ENCODE results near the gene USP30. TPM values are rescaled to one million over a fixed set of nuclear protein-coding genes. Genes with fewer than 3 reads are reported as not detected.

USP30 gene
- total and polyA plus RNA-seq, 9 of the 15 experiments (the other 6 are each of a cell fraction or from before 2014, with no cell fraction given), result 1.4 to 15.2 (median 7.0) TPM

DNA sequence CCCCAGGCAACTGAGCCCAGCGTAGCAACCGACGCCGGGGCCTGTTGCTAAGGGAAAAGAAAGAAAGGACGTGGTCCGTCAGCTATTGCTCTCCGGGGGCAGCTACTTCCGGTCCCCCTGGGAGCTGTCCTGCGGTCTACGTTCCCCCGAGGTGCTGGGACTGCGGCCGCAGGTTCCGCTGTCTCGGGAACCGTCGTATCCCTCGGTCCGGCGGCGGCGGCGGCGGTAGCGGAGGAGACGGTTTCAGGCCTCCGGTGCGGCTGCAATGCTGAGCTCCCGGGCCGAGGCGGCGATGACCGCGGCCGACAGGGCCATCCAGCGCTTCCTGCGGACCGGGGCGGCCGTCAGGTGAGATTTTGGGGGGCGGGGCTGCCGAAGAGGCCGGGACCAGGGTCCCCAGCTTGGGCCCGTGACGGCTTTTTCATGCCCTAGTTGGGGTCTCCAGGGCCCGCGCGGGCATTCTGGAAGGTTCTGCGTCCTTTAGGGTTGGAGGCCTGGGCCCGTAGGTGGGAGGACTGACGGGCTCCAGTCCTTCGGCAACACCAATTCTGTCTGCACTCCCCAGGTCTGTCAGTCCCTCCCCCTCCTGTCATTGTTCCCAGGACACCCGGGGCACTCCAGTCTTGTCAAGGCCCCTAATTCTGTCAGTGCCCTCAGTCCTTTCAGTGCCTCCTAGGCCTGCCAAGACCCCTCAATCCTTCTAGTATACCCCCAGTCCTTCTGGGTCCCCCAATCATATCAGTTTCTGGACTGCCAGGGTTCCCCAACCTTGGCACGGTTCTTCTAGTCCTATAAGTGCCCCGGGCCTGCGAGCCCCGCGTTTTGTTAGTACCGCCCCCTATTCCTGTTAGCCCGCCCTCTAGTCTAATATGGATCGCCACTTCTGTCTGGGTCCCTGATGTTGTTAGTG is at the start of gene USP30 (continued):
- TF ChIP-seq, protein P1, sequence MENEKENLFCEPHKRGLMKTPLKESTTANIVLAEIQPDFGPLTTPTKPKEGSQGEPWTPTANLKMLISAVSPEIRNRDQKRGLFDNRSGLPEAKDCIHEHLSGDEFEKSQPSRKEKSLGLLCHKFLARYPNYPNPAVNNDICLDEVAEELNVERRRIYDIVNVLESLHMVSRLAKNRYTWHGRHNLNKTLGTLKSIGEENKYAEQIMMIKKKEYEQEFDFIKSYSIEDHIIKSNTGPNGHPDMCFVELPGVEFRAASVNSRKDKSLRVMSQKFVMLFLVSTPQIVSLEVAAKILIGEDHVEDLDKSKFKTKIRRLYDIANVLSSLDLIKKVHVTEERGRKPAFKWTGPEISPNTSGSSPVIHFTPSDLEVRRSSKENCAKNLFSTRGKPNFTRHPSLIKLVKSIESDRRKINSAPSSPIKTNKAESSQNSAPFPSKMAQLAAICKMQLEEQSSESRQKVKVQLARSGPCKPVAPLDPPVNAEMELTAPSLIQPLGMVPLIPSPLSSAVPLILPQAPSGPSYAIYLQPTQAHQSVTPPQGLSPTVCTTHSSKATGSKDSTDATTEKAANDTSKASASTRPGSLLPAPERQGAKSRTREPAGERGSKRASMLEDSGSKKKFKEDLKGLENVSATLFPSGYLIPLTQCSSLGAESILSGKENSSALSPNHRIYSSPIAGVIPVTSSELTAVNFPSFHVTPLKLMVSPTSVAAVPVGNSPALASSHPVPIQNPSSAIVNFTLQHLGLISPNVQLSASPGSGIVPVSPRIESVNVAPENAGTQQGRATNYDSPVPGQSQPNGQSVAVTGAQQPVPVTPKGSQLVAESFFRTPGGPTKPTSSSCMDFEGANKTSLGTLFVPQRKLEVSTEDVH (IDR thresholded peaks at IDR 0.05; ENCODE audit: low read depth, partially characterized antibody), result peak; percentile 95
- peak; percentile 79 for TF ChIP-seq POLR2G (IDR thresholded peaks at IDR 0.05; ENCODE audit: low read depth, low read length)
- TF ChIP-seq KDM4B (IDR thresholded peaks at IDR 0.05; ENCODE audit: borderline replicate concordance in 2 of 2, low read depth in 1 of 2), result peak in 1 of 2 experiments; percentile 99; a peak in 2 of 4 replicates
- no peak for TF ChIP-seq LCOR (CRISPR knock-in tag; IDR thresholded peaks at IDR 0.05)
- no peak for TF ChIP-seq ZSCAN29 (IDR thresholded peaks at IDR 0.05)
- no peak for TF ChIP-seq CBFA2T2 (conservative IDR thresholded peaks at IDR 0.05)
- TF ChIP-seq, protein P2, sequence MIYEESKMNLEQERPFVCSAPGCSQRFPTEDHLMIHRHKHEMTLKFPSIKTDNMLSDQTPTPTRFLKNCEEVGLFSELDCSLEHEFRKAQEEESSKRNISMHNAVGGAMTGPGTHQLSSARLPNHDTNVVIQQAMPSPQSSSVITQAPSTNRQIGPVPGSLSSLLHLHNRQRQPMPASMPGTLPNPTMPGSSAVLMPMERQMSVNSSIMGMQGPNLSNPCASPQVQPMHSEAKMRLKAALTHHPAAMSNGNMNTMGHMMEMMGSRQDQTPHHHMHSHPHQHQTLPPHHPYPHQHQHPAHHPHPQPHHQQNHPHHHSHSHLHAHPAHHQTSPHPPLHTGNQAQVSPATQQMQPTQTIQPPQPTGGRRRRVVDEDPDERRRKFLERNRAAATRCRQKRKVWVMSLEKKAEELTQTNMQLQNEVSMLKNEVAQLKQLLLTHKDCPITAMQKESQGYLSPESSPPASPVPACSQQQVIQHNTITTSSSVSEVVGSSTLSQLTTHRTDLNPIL (CRISPR knock-in tag; IDR thresholded peaks at IDR 0.05), result no peak
- peak; percentile 32 for TF ChIP-seq KDM5B (IDR thresholded peaks at IDR 0.05; ENCODE audit: insufficient replicate concordance, low read depth, low read length)
- TF ChIP-seq PHB (CRISPR knock-in tag; IDR thresholded peaks at IDR 0.05), result peak; percentile 94
- TF ChIP-seq SAP30 (IDR thresholded peaks at IDR 0.05; ENCODE audit: borderline replicate concordance, insufficient read depth, low read depth, low read length, poor library complexity, severe bottlenecking), result no peak
- TF ChIP-seq NONO (IDR thresholded peaks at IDR 0.05; ENCODE audit: low read depth in 2 of 2, low read length in 1 of 2), result peak in 1 of 2 experiments; percentile 75; a peak in 2 of 4 replicates
- peak; percentile 99 for TF ChIP-seq ZEB2 (IDR thresholded peaks at IDR 0.05)
- TF ChIP-seq NCOR1 (IDR thresholded peaks at IDR 0.05), result 0 out of 2 replicates have a peak, but pooled peaks have one; percentile 30
- TF ChIP-seq MIER1 (IDR thresholded peaks at IDR 0.05; ENCODE audit: low read depth), result no peak
- TF ChIP-seq U2AF1 (optimal IDR thresholded peaks at IDR 0.05; ENCODE audit: low read depth, low read length), result no peak
- TF ChIP-seq, protein P3, sequence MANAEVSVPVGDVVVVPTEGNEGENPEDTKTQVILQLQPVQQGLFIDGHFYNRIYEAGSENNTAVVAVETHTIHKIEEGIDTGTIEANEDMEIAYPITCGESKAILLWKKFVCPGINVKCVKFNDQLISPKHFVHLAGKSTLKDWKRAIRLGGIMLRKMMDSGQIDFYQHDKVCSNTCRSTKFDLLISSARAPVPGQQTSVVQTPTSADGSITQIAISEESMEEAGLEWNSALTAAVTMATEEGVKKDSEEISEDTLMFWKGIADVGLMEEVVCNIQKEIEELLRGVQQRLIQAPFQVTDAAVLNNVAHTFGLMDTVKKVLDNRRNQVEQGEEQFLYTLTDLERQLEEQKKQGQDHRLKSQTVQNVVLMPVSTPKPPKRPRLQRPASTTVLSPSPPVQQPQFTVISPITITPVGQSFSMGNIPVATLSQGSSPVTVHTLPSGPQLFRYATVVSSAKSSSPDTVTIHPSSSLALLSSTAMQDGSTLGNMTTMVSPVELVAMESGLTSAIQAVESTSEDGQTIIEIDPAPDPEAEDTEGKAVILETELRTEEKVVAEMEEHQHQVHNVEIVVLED (CRISPR knock-in tag; IDR thresholded peaks at IDR 0.05), result peak; percentile 71
- TF ChIP-seq, protein P4, sequence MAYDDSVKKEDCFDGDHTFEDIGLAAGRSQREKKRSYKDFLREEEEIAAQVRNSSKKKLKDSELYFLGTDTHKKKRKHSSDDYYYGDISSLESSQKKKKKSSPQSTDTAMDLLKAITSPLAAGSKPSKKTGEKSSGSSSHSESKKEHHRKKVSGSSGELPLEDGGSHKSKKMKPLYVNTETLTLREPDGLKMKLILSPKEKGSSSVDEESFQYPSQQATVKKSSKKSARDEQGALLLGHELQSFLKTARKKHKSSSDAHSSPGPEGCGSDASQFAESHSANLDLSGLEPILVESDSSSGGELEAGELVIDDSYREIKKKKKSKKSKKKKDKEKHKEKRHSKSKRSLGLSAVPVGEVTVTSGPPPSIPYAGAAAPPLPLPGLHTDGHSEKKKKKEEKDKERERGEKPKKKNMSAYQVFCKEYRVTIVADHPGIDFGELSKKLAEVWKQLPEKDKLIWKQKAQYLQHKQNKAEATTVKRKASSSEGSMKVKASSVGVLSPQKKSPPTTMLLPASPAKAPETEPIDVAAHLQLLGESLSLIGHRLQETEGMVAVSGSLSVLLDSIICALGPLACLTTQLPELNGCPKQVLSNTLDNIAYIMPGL (CRISPR knock-in tag; IDR thresholded peaks at IDR 0.05), result peak; percentile 82; the same call in 1 of the 2 replicates

Measured in K562 (cell line).